Right lobe of liver (tissue), 4 donors: ENCODE results near the gene C3orf22.

ENCODE experiments used
- POLR2A ChIP-seq: fragments of 450-650 bp; IDR thresholded peaks from one replicate; pipeline ENCODE4 v1.6.1; 2017; ENCODE audit warnings: antibody characterized with exemption, mild to moderate bottlenecking
- TF ChIP-seq, protein P1 (sequence below), 4 donors: fragments of 200-600 bp in 3 of 4; fragments of 450-650 bp in 1 of 4; IDR thresholded peaks; one replicate each; pipeline versions ENCODE4 v1.5.1 to v1.8.0; 2016 to 2022; ENCODE audit warnings: antibody characterized with exemption in 4 of 4, mild to moderate bottlenecking in 2 of 4
- donor health status: DM: no; HTN: no; CAD: no.
- donor health status: DM: no; HTN: no; CAD: no.
- donor health status: DM: no; HTN: yes; CAD: no.

GRCh38 chr3:126516936-126517290, 41.8 kb downstream of the C3orf22 start:
- TF ChIP-seq, protein P1, sequence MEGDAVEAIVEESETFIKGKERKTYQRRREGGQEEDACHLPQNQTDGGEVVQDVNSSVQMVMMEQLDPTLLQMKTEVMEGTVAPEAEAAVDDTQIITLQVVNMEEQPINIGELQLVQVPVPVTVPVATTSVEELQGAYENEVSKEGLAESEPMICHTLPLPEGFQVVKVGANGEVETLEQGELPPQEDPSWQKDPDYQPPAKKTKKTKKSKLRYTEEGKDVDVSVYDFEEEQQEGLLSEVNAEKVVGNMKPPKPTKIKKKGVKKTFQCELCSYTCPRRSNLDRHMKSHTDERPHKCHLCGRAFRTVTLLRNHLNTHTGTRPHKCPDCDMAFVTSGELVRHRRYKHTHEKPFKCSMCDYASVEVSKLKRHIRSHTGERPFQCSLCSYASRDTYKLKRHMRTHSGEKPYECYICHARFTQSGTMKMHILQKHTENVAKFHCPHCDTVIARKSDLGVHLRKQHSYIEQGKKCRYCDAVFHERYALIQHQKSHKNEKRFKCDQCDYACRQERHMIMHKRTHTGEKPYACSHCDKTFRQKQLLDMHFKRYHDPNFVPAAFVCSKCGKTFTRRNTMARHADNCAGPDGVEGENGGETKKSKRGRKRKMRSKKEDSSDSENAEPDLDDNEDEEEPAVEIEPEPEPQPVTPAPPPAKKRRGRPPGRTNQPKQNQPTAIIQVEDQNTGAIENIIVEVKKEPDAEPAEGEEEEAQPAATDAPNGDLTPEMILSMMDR (IDR thresholded peaks at IDR 0.05), result no peak
- TF ChIP-seq POLR2A, result no peak
